GM10266 (cell line): ENCODE measurements around the gene FAR1.

Experiments used
- DNase-seq: peaks from one replicate; pipeline ENCODE4 v3.0.0; 2012; ENCODE audit errors: extremely low spot score
- CTCF ChIP-seq: IDR thresholded peaks from 2 replicates; pipeline ENCODE4 v1.5.1; 2012; ENCODE audit warnings: mild to moderate bottlenecking, low read depth; ENCODE audit not compliant: control insufficient read depth, insufficient read depth; ENCODE audit errors: missing control alignments

FAR1 gene

GRCh38 chr11:13697710-13698109 is 29.2 kb downstream of the FAR1 start:
- TF ChIP-seq CTCF: no peak
- DNase-seq: no peak

DNA sequence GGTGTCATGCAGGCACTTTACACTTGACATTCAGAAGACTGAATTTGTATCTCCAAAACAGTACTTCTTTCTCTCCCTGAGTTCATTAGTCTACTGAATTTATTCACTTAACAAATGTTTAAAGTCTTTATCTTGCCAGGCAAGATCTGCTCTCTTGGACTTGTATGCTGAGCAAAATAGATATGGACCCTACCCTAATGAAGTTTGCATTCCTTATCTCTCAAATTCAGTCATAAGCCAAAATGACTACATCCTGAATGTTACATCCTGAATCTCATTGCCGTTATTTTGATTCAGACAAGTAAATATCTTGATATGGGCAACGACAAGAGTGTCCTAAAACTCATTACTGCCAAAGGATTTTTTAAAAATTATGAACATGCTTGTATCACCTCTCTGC is 29.7 kb downstream of the FAR1 start:
- TF ChIP-seq CTCF: no peak
- no peak for DNase-seq

DNA sequence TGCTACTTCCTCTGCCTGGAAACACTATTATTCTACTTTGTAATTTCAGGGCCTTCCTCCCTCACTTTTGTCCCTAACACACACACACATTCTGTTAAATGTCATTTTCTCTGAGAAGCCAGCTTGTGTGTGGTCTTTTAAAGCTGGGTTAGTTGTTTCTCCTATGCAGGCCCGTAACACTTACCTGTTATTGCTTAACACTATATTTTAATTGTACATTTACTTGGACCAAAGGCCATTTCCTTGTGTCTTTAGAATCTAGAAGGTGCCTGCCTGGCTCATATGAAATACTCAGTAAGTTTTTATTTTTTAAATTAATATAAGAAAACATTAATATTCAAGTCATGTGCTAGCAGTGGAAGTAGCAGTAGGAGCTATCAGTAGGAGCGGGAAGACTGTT is 30.6 kb downstream of the FAR1 start:
- DNase-seq: no peak
- no peak for TF ChIP-seq CTCF

DNA sequence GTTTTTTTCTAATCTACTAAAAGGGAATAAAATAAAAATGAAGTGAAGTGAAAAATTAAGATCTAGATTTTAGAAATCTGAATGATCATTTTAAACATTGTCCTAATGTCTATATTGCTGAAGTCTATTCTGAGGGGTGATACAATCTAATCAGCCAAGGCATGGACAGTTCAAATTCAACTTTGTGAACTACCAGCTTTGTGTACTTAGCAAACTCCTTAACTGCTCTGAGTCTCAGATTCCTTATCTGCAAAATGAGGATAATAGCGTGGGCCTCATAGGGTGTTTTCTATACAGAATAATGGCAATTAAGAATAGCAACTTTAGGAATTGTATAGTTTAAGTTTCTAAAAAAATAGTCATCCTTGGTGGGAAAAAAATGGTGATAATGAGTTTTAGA is 31.4 kb downstream of the FAR1 start:
- no peak for TF ChIP-seq CTCF
- no peak for DNase-seq

- no peak for TF ChIP-seq CTCF
- no peak for DNase-seq
Measured at GRCh38 chr11:13701506-13701905, 33.0 kb downstream of the FAR1 start.

DNA sequence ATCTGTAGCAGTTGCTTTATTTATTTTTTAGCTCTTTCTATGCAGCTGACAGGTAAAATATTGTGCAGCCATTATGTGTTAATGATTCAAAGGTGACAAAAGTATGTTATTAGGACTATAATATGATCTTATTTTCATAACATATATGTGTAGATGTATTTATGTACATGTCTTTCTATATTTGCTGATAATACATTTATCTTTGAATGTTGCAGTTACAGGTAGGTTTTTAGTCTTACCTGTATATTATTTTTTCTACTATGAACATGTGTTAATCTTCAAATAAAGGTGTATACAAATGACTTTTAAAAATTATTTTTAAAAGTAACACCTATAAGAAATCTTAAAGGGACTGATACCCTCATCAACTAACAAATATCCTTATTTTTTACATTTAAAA is 33.6 kb downstream of the FAR1 start:
- DNase-seq: no peak
- TF ChIP-seq CTCF: no peak

GRCh38 chr11:13705710-13706109 is 37.2 kb downstream of the FAR1 start:
- DNase-seq: no peak
- no peak for TF ChIP-seq CTCF

DNA sequence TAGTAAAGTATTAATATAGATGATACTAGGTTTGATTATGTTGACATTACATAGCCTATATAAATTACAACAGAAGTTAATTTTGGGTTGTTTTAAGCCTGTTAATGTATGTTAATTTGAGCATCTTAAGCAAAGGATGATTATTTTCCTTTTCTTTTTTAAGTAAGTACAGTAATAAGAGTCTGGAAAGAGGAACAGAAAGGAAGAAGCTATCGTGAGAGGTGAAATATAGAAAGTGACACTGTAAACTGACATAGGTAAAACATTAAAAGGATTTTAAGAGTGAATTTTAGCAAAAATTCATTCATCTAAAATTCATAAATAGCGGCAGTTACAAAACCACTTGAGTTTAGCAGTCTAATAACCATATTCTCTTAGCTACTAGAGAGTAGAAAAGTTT is 45.5 kb downstream of the FAR1 start:
- no peak for DNase-seq

More for the DNA sequence above, 45.5 kb downstream of the FAR1 start:
- TF ChIP-seq CTCF: no peak
